Epithelial cell of prostate (primary cell): ENCODE measurements around the gene BEND3.
"Not testable (repeated sequence)": the region's sequence is repeated elsewhere in the genome, so short reads cannot be mapped to it uniquely, and the experiment has no call there.

Experiments
- DNase-seq: peaks from one replicate; pipeline ENCODE4 v3.0.0-alpha.2; 2011; ENCODE audit warnings: low read depth, low spot score
- H3K27ac ChIP-seq: fragments of 450-650 bp; 2 replicates; pipeline ENCODE4 v1.5.1; 2017; ENCODE audit warnings: mild to moderate bottlenecking

BEND3 gene

GRCh38 chr6:107121964-107122495, 6.7 kb upstream of the BEND3 start:
- no peak overlapping the region for H3K27ac ChIP-seq
- no peak for DNase-seq

GRCh38 chr6:107121266-107121665, 6.0 kb upstream of the BEND3 start:
- H3K27ac ChIP-seq = no peak overlapping the region
- no peak for DNase-seq

GRCh38 chr6:107120404-107120803, 5.1 kb upstream of the BEND3 start:
- no peak overlapping the region for H3K27ac ChIP-seq
- no peak for DNase-seq

DNA sequence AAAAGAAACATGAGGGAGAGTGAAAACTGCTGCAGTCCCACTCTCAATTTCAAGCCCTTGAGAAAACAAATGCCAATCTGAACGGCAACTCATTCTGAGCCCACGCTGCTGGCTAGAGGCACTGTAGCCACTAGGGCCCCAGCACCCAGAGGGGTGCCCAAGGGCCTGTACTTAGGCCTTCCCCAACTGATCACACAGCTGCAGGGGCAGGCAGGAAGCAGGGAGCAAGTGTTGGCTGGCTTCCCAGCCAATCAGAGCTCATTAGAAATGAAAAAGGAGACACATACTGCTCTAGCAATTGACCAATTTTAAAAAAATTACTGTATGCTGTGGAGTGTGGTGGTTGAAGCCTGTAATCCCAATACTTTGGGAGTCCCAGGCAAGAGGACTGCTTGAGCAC, 3.7 kb upstream of the BEND3 start:
- no peak for DNase-seq
- H3K27ac ChIP-seq = no peak overlapping the region

- DNase-seq, H3K27ac ChIP-seq: not testable (repeated sequence)
Observed at GRCh38 chr6:107118540-107118939, 3.2 kb upstream of the BEND3 start.

- no peak for DNase-seq
- H3K27ac ChIP-seq = no peak overlapping the region
Observed at GRCh38 chr6:107116931-107117330, 1.6 kb upstream of the BEND3 start.

GRCh38 chr6:107116328-107116892, 1.1 kb upstream of the BEND3 start:
- DNase-seq = no peak
- H3K27ac ChIP-seq = peak overlapping the region; percentile 54

GRCh38 chr6:107115695-107116327, 496 bp upstream of the BEND3 start:
- peak overlapping the region; percentile 54 for H3K27ac ChIP-seq
- DNase-seq = no peak

DNA sequence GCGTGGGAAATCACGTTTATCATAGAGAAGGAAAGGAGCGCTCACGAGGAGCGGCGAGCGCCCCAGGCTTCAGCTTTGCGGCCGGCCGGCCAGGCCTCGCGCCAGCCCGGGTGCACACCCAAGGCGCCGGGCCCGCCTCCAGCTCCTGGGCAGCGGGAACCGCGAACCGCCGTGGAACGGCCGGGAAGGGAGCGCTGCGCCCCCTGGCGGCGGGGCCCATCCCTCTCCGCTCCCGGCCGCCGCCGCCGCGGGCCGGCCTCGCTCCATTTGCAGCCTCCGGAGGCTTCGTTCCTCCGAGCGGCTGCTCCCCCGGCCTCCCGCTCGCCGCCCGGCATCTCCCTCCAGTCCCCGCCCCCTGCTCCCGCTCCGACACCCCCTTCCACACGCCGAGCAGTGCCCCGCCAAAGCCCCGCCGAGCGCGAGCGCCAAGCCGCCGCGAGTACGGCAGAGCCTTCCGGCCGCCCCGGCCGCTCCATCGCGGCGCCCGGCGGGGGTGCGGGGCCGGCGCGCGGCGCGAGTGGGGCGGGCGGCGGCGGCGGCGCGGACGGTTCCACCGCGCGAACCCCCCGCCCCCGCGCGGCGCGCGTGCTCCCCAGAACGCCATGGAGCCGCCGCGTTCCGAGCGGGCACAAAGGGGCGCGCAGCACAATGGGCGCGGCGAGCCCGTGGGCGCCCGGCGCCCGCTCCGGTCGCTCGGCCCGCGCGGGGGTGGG, 946 bp downstream of the BEND3 start:
- DNase-seq = peak; percentile 6
- H3K27ac ChIP-seq = peak overlapping the region; percentile 54

DNA sequence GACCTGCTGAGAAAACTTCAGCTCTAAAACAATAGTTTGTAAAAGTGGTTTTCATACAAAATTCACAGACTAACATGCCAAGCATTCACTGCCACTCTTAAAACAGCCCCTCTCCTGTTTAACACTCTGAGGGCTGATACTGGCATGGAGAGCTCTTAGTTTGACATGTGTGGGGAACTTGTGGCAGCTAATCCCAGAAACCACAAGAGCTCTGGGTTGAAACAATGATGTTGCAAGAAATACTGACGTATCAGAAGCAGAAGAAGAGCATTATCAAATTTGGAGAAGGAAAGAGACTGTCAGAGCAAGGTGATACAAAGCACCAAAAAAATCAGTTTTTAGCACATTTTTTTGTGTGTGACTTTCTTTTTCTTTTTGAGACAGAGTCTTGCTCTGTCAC, 5.1 kb downstream of the BEND3 start:
- DNase-seq = no peak
- no peak overlapping the region for H3K27ac ChIP-seq

GRCh38 chr6:107108201-107108890, 7.0 kb downstream of the BEND3 start:
- no peak for DNase-seq
- no peak overlapping the region for H3K27ac ChIP-seq

- no peak for DNase-seq
- no peak overlapping the region for H3K27ac ChIP-seq
Observed at GRCh38 chr6:107107791-107108190, 7.5 kb downstream of the BEND3 start.

DNA sequence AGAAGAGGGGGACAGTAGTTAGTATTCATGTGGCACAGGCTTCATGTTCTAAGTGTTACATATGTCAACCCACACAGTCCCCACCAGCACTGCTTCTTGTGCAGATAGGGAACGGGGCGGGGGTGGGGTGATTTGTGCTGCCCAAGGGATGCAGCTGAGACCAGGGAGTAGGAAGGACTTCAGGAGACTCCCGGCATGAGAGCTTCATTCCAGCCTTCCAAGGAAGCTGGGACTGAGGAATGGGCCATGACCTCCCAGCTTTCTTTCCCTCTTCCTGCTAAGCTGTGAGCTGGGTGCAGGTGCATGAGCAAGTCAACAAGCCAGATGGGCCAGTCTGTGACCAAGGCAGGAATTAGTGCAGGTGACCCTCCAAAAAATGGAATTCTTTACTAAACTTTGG, 9.2 kb downstream of the BEND3 start:
- no peak overlapping the region for H3K27ac ChIP-seq
- no peak for DNase-seq

GRCh38 chr6:107105511-107106116, 9.7 kb downstream of the BEND3 start:
- no peak overlapping the region for H3K27ac ChIP-seq
- DNase-seq = no peak

DNA sequence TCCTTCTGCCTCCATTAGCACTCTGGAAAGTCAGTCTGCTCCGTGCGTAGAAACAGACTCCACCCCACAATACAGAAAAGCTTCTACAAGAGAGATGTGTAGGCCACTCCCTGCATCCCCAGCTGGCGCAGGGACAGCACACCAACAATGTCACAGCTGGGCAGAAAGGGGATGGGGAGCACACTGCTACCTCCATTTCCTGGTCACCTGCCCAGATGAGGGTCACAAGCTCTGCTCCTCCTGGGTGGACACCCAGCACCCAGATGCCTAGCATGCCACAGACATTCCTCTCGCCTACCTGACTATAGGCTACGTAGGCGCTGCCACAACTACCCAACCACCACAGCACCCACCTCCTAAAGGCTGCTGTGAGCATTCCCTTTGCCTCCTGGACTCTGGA, 12.2 kb downstream of the BEND3 start:
- DNase-seq = no peak
- H3K27ac ChIP-seq = no peak overlapping the region

DNA sequence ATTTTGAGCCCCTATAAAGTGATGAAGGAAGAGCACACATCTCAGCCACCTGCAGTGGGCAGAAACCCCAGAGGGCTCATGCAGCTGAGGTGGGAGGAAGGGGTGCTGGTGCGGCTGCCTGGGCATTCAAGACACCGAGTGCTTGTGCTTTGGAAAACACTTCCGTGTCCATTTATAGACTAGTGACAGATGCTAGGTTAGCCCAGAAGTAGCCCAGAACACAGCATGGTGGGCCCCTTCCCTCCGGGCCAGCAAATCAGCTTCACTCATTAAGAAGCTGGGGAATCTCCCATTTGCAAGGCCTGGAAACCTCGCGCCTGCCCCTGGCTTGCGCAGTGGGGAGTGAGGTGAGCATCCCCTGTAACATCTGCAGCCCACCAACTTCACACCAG, 12.9 kb downstream of the BEND3 start:
- DNase-seq = no peak
- no peak overlapping the region for H3K27ac ChIP-seq

DNA sequence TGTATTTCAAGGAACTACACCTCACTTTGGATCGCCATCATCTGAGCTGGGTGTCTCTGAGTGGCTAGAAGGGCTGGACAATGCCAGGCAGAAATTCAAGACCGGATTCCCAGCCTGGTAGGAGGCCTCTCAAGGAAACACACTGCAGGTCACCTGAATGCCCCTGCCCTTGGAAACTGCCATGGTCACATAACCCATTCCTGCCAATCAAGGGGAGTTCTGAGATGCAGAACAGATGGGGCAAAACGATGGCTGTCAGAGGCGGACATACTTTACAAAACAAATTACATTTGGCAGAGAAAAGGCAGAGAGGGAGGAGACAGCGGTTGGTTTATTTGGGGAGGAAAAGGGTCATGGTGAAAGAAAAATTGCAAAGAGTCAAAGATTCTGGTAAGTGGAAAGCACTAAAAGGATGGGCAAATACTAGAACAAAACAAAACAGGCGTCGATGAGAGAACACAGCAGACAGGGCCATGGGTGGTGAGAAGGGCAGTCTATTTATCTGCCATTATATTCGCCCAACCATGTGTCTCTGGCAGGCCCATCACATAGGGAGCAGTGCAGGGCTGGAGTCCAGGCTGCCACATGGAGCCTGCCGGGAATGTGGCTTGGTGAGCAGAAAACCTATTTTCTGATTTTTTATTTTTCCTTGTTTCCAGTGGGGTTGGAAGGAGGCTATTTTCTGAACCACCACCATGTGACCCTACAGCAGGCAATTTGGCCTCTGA, 13.5 kb downstream of the BEND3 start:
- no peak overlapping the region for H3K27ac ChIP-seq
- DNase-seq = no peak

- H3K27ac ChIP-seq = no peak overlapping the region
Observed at GRCh38 chr6:107101211-107101610, 14.1 kb downstream of the BEND3 start.

GRCh38 chr6:107098436-107099307, 16.6 kb downstream of the BEND3 start:
- DNase-seq = no peak
- H3K27ac ChIP-seq = no peak overlapping the region

More at GRCh38 chr6:107101211-107101610, 14.1 kb downstream of the BEND3 start:
- DNase-seq = no peak
